A549 (cell line): ENCODE data around the gene CLDN7. TPM values are rescaled to one million over a fixed set of nuclear protein-coding genes. Genes with fewer than 3 reads are reported as not detected.
A peak's percentile ranks its signal among the peaks of the same experiment; 100 is the strongest.

Source experiments
- ATAC-seq, 2 experiments: fragments of 200-7000 bp in 1 of 2; fragments of >200 bp in 1 of 2; cut with Nextera tagmentation in 1 of 2; cut with Tn5 transposase in 1 of 2; 3 replicates each; pipeline versions ENCODE4 v1.8.0 to v1.9.1; 2018 to 2020; ENCODE audit warnings: mild to moderate bottlenecking in 1 of 2, moderate library complexity in 1 of 2
- CTCF ChIA-PET: fragments of 300-600 bp; sonication (Branson Sonifier 250); formaldehyde crosslinking; extraction: SDS; loops from one replicate; lab custom pipeline; 2021; ENCODE audit warnings: antibody characterized with exemption, inconsistent platforms; lab: Yijun Ruan, JAX
- POLR2A ChIA-PET: fragments of 350-600 bp; formaldehyde crosslinking; extraction: SDS; loops from one replicate; lab custom pipeline; 2021; ENCODE audit warnings: antibody characterized with exemption, inconsistent platforms; lab: Yijun Ruan, JAX
- DNase-seq, 2 experiments: peaks; one replicate each; pipeline versions ENCODE4 v3.0.0 to v3.0.0-alpha.2; 2011 to 2016; ENCODE audit warnings: low read depth in 1 of 2, low spot score in 1 of 2
- FAIRE-seq: peaks from 2 replicates; lab custom pipeline; 2011; peaks lifted over from hg19 to GRCh38; lab: Jason Lieb, UNC
- H3K27ac ChIP-seq, 2 experiments: fragments of >200 bp; sonication (Bioruptor Twin); formaldehyde crosslinking; 3 replicates each; pipeline ENCODE4 v1.5.1; 2016 to 2017
- H3K4me1 ChIP-seq: fragments of >200 bp; sonication (Bioruptor Twin); formaldehyde crosslinking; 3 replicates; pipeline ENCODE4 v1.6.1; 2016
- H3K4me2 ChIP-seq: fragments of >200 bp; sonication (Bioruptor Twin); formaldehyde crosslinking; 3 replicates; pipeline ENCODE4 v1.6.1; 2016
- H3K4me3 ChIP-seq: fragments of >200 bp; sonication (Bioruptor Twin); formaldehyde crosslinking; 3 replicates; pipeline ENCODE4 v1.5.1; 2016
- H3K9me3 ChIP-seq: fragments of >200 bp; sonication (Bioruptor Twin); formaldehyde crosslinking; 3 replicates; pipeline ENCODE4 v1.6.1; 2016
- CBX2 ChIP-seq: fragments of 200-600 bp; sonication (generic); IDR thresholded peaks from 2 replicates; pipeline ENCODE4 v1.6.1; 2016; ENCODE audit warnings: low read depth, mild to moderate bottlenecking, borderline replicate concordance
- CHD4 ChIP-seq: fragments of 200-600 bp; sonication (generic); IDR thresholded peaks from 2 replicates; pipeline ENCODE4 v1.6.1; 2016; ENCODE audit warnings: antibody characterized with exemption, mild to moderate bottlenecking, borderline replicate concordance
- EHMT2 ChIP-seq: fragments of 200-600 bp; sonication (generic); IDR thresholded peaks from 2 replicates; pipeline ENCODE4 v1.6.1; 2016; ENCODE audit warnings: antibody characterized with exemption, low read depth, mild to moderate bottlenecking, moderate library complexity
- EP300 ChIP-seq, 2 experiments: fragments of >200 bp; sonication (Bioruptor Twin); formaldehyde crosslinking; IDR thresholded peaks; 2 replicates in 1 of 2; 3 replicates in 1 of 2; pipeline ENCODE4 v1.6.1; 2016 to 2017
- FOSB ChIP-seq: fragments of 250-450 bp; sonication (Bioruptor Pico); IDR thresholded peaks from 2 replicates; pipeline ENCODE4 v1.5.0; 2020; ENCODE audit warnings: mild to moderate bottlenecking, moderate library complexity
- FOSL2 ChIP-seq, 2 experiments: fragments of 450-650 bp in 1 of 2; fragments of >200 bp in 1 of 2; sonication (Bioruptor Twin) in 1 of 2; formaldehyde crosslinking; IDR thresholded peaks; 2 replicates each; pipeline versions ENCODE4 v1.5.0 to v1.6.1; 2016 to 2020; ENCODE audit warnings: mild to moderate bottlenecking in 1 of 2, moderate library complexity in 1 of 2
- GATA3 ChIP-seq: IDR thresholded peaks from 2 replicates; pipeline ENCODE4 v1.6.1; 2012; ENCODE audit warnings: borderline replicate concordance
- HDAC2 ChIP-seq: fragments of 200-600 bp; sonication (generic); IDR thresholded peaks from 2 replicates; pipeline ENCODE4 v1.6.1; 2016
- KDM1A ChIP-seq: fragments of 200-600 bp; sonication (generic); IDR thresholded peaks from 2 replicates; pipeline ENCODE4 v1.6.1; 2016; ENCODE audit warnings: low read depth, mild to moderate bottlenecking
- KDM5A ChIP-seq: fragments of 200-600 bp; sonication (generic); IDR thresholded peaks from 2 replicates; pipeline ENCODE4 v1.6.1; 2016; ENCODE audit warnings: antibody characterized with exemption, mild to moderate bottlenecking
- MAZ ChIP-seq: fragments of 150-350 bp; IDR thresholded peaks from 2 replicates; pipeline ENCODE4 v1.6.1; 2014; ENCODE audit warnings: antibody characterized with exemption, low read depth, low read length, borderline replicate concordance
- NFE2L2 ChIP-seq: fragments of 150-350 bp; conservative IDR thresholded peaks from 2 replicates; pipeline ENCODE4 v1.6.1; 2014; ENCODE audit warnings: low read length
- NPAS2 ChIP-seq: fragments of 250-450 bp; sonication (Bioruptor Pico); IDR thresholded peaks from 2 replicates; pipeline ENCODE4 v1.8.0; 2022; ENCODE audit warnings: mild to moderate bottlenecking, moderate library complexity, borderline replicate concordance
- NR3C1 ChIP-seq: fragments of >200 bp; sonication (Bioruptor Twin); formaldehyde crosslinking; IDR thresholded peaks from 3 replicates; pipeline ENCODE4 v1.6.1; 2017
- PHF8 ChIP-seq: fragments of 200-600 bp; sonication (generic); IDR thresholded peaks from 2 replicates; pipeline ENCODE4 v1.6.1; 2016; ENCODE audit warnings: low read depth, mild to moderate bottlenecking, antibody characterized with exemption, moderate library complexity, borderline replicate concordance
- POLR2A ChIP-seq: IDR thresholded peaks from 2 replicates; pipeline ENCODE4 v1.6.1; 2012; ENCODE audit warnings: mild to moderate bottlenecking, low read length
- RARB ChIP-seq: fragments of 250-450 bp; sonication (Bioruptor Pico); IDR thresholded peaks from 2 replicates; pipeline ENCODE4 v1.8.0; 2021; ENCODE audit warnings: mild to moderate bottlenecking, moderate library complexity
- RCOR1 ChIP-seq: fragments of 150-350 bp; IDR thresholded peaks from 2 replicates; pipeline ENCODE4 v1.6.1; 2014; ENCODE audit warnings: antibody characterized with exemption, low read length, low read depth
- RNF2 ChIP-seq: fragments of 200-600 bp; sonication (generic); IDR thresholded peaks from 2 replicates; pipeline ENCODE4 v1.6.1; 2016; ENCODE audit warnings: low read depth, mild to moderate bottlenecking, antibody characterized with exemption, moderate library complexity, borderline replicate concordance
- SREBF2 ChIP-seq: fragments of 450-650 bp; IDR thresholded peaks from 2 replicates; pipeline ENCODE4 v1.6.1; 2014; ENCODE audit warnings: mild to moderate bottlenecking, moderate library complexity
- TP53 ChIP-seq: fragments of 250-450 bp; sonication (Bioruptor Pico); IDR thresholded peaks from 2 replicates; pipeline ENCODE4 v1.5.0; 2021; ENCODE audit warnings: mild to moderate bottlenecking, moderate library complexity
- ZSCAN20 ChIP-seq: fragments of 250-450 bp; sonication (Bioruptor Pico); IDR thresholded peaks from 2 replicates; pipeline ENCODE4 v1.8.0; 2022; ENCODE audit warnings: mild to moderate bottlenecking, moderate library complexity
- WGBS: methylation state at CpG from one replicate; pipeline ENCODE4 v1.1.6; 2017; ENCODE audit errors: missing lambda C conversion rate; 5-methylcytosine and 5-hydroxymethylcytosine counted together
- polyA plus RNA-seq, 4 experiments: library from polyadenylated mRNA; depleted of rRNA in 3 of 4; stranded (reverse); fragments of >200 nt; fragmentation: RNase III in 1 of 4; extraction: RNeasy Plus Mini Kit Qiagen cat#74134 plus additional on column Dnase treatment in 1 of 4; gene quantifications; 2 replicates in 3 of 4; 3 replicates in 1 of 4; pipeline ENCODE4 v1.2.3, GENCODE V29; 2011 to 2017
- TF ChIP-seq, protein P1 (sequence below): fragments of 250-450 bp; sonication (Bioruptor Pico); IDR thresholded peaks from 2 replicates; pipeline ENCODE4 v1.5.0; 2021; ENCODE audit warnings: mild to moderate bottlenecking, moderate library complexity, borderline replicate concordance
- TF ChIP-seq, protein P2 (sequence below): IDR thresholded peaks from 2 replicates; pipeline ENCODE4 v1.6.1; 2012; ENCODE audit warnings: low read depth, borderline replicate concordance
- TF ChIP-seq, protein P3 (sequence below): fragments of 150-350 bp; IDR thresholded peaks from 2 replicates; pipeline ENCODE4 v1.6.1; 2014; ENCODE audit warnings: low read depth, mild to moderate bottlenecking, low read length
- TF ChIP-seq, protein P4 (sequence below): fragments of >200 bp; sonication (Bioruptor Twin); formaldehyde crosslinking; IDR thresholded peaks from 3 replicates; pipeline ENCODE4 v1.6.1; 2016
- TF ChIP-seq, protein P5 (sequence below): fragments of 450-650 bp; IDR thresholded peaks from 2 replicates; pipeline ENCODE4 v1.6.1; 2014; ENCODE audit warnings: antibody characterized with exemption

Gene CLDN7
- polyA plus RNA-seq, 2 of the 4 experiments (the other 2 are of a cell fraction): 0.97 to 4.2 TPM

DNA sequence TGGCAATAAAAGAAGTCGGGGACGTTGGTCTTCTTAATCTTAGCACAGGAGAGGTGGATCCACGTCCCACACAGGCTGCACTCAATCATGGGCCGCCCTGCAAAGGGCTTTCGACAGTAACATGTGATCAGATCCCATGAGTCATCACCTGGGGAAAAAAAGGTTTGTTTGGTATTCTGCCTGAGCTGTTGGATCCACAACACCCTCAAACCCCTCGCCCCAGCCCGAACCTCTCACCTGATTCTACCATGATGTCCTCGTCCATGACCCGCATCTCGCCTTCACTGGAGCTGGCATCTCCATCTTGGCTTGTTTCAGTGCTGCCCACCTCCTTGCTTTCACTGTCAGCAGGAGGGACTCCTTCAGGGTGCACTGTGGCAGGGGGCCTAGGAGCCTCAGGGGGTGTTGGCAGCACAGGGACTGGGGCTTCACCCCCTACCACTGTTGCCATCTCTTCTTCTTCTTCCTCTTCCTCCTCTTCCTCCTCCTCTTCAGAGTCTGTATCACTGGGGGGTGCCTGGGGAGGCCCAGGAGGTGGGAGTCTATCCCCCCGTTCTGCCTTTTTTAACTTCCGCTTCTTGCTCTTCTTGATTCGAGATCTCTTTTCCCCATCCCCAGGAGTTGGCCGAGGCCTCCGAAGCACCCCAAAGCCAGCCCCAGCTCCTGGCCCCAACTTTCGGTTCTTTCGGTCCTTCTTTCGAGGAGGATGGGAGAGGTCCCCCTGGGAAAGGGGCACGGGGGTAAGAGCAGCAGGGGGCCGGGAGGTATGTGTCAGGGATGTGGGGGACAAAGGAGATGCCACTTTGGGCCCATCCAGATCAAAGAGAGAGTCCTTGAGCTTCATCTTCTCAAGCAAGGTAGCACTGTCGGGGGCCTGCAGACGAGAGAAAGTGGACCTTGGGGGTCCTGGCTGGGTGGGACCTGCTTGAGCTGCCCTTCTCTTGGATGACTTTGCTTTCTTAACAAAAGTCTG, 26.3 kb downstream of the CLDN7 start:
- DNase-seq: no peak
- peak overlapping the region; percentile 1 to 94; a peak in 2 of 6 replicates for H3K27ac ChIP-seq
- TF ChIP-seq, protein P1, sequence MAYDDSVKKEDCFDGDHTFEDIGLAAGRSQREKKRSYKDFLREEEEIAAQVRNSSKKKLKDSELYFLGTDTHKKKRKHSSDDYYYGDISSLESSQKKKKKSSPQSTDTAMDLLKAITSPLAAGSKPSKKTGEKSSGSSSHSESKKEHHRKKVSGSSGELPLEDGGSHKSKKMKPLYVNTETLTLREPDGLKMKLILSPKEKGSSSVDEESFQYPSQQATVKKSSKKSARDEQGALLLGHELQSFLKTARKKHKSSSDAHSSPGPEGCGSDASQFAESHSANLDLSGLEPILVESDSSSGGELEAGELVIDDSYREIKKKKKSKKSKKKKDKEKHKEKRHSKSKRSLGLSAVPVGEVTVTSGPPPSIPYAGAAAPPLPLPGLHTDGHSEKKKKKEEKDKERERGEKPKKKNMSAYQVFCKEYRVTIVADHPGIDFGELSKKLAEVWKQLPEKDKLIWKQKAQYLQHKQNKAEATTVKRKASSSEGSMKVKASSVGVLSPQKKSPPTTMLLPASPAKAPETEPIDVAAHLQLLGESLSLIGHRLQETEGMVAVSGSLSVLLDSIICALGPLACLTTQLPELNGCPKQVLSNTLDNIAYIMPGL (CRISPR knock-in tag): no peak
- TF ChIP-seq, protein P2, sequence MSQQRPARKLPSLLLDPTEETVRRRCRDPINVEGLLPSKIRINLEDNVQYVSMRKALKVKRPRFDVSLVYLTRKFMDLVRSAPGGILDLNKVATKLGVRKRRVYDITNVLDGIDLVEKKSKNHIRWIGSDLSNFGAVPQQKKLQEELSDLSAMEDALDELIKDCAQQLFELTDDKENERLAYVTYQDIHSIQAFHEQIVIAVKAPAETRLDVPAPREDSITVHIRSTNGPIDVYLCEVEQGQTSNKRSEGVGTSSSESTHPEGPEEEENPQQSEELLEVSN: no peak
- no peak for TF ChIP-seq FOSL2 (IDR thresholded peaks at IDR 0.05)
- TF ChIP-seq FOSL2 (CRISPR knock-in tag; IDR thresholded peaks at IDR 0.05): peak; percentile 75
- no peak for TF ChIP-seq EHMT2
- no peak for TF ChIP-seq PHF8
- TF ChIP-seq RARB (CRISPR knock-in tag): no peak
- TF ChIP-seq NR3C1: no peak
- peaks cover 55% of the 10 kb centered on the region for H3K4me1 ChIP-seq
- ChIA-PET POLR2A (interaction anchor here (6.9 kb wide), 1 partner anchor 16 kb away, joined by 63 read pairs; the partner anchor contains the start of genes ACADVL and DLG4), CTCF (interaction anchor here (1.1 to 17.3 kb wide), 9 partner anchors 14 to 191 kb away, joined by 3 to 169 read pairs (median 7); partner anchors contain the start of genes ACADVL and DLG4)
- H3K9me3 ChIP-seq: no peaks in the 10 kb centered on the region
- no peak for FAIRE-seq
- WGBS: 80% methylated on average over 21 of the region's 22 CpGs
- ATAC-seq: no peak
- H3K4me2 ChIP-seq: peak overlapping the region; percentile 92
- no peak overlapping the region for H3K4me3 ChIP-seq

DNA sequence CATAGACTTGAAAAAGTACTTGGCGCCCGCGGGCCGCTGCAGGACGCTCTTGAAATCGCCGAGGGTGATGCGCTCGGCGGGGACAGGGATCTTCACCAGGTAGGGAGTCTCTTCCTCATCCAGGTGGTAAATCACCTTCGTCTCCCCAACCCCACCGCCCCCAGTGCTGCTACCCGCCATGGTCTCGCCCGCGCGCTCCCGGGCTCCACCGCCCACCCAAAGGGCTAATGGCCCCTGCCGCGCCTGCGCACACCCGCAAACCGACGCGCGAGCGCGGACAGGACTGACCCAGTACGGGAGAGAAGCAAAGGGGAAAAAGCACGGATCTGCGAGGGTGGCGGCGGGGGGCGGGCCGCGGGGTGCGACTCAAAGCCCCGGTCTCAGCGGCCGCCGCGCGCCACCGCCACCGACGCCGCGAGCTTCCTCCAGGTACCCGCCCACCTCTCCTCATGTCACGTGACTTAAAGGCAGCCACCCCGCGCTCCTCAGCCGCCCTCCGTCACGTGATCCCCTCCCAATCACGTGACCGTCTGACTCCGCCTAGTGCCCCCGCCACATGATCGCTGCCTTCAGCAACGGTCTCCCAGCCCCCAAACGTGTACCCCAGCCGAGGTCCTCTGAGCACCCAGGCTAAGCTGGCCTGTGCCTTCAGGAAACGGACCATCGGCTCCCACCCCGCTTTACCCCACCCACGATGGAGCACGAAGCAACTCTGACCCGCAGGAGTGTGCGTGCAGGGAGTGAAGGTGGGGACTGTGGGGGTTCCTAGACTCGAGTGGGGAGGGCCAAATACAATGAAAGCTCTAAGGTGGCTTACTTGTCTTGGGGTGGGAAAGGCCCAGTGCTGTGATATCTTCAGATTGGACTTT, 28.0 kb downstream of the CLDN7 start, which contains the start of gene DVL2:
DVL2 (minus strand) TSS at position 435 of the 869 bp plus-strand sequence; CDS start at position 180, 255 bp downstream.
- CTCF ChIA-PET: interaction anchor here (1.0 to 17.3 kb wide), 6 partner anchors 12 to 189 kb away, joined by 3 to 169 read pairs (median 7); partner anchors contain the start of genes ACADVL and DLG4
- H3K4me3 ChIP-seq: peak within 1 kb of the TSS; percentile 77
- peak; percentile 98 for FAIRE-seq
- no peak for TF ChIP-seq CHD4
- no peak for TF ChIP-seq FOSB (CRISPR knock-in tag)
- TF ChIP-seq RCOR1: no peak
- peak; percentile 96 for TF ChIP-seq NPAS2 (CRISPR knock-in tag)
- peak; percentile 76 for TF ChIP-seq GATA3
- peak; percentile 95 for TF ChIP-seq TP53 (CRISPR knock-in tag)
- TF ChIP-seq ZSCAN20 (CRISPR knock-in tag): peak; percentile 88
- peak; percentile 87 for TF ChIP-seq KDM5A
- TF ChIP-seq CBX2: no peak
- 0 out of 2 replicates have a peak, but pooled peaks have one; percentile 66 for TF ChIP-seq HDAC2
- TF ChIP-seq SREBF2: no peak
- TF ChIP-seq POLR2A: peak; percentile 86
- 0 out of 5 replicates have a peak, but pooled peaks of 1 of the 2 experiments have one; percentile 24 for TF ChIP-seq EP300 (IDR thresholded peaks at IDR 0.05)
- TF ChIP-seq MAZ: 0 out of 2 replicates have a peak, but pooled peaks have one; percentile 63
- no peak for TF ChIP-seq NFE2L2
- TF ChIP-seq, protein P3, sequence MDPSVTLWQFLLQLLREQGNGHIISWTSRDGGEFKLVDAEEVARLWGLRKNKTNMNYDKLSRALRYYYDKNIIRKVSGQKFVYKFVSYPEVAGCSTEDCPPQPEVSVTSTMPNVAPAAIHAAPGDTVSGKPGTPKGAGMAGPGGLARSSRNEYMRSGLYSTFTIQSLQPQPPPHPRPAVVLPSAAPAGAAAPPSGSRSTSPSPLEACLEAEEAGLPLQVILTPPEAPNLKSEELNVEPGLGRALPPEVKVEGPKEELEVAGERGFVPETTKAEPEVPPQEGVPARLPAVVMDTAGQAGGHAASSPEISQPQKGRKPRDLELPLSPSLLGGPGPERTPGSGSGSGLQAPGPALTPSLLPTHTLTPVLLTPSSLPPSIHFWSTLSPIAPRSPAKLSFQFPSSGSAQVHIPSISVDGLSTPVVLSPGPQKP: no peak
- TF ChIP-seq KDM1A: no peak
- TF ChIP-seq, protein P4, sequence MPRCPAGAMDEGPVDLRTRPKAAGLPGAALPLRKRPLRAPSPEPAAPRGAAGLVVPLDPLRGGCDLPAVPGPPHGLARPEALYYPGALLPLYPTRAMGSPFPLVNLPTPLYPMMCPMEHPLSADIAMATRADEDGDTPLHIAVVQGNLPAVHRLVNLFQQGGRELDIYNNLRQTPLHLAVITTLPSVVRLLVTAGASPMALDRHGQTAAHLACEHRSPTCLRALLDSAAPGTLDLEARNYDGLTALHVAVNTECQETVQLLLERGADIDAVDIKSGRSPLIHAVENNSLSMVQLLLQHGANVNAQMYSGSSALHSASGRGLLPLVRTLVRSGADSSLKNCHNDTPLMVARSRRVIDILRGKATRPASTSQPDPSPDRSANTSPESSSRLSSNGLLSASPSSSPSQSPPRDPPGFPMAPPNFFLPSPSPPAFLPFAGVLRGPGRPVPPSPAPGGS: peak; percentile 96; the same call in 2 of the 3 replicates
- no peak for TF ChIP-seq RNF2
- TF ChIP-seq, protein P5, sequence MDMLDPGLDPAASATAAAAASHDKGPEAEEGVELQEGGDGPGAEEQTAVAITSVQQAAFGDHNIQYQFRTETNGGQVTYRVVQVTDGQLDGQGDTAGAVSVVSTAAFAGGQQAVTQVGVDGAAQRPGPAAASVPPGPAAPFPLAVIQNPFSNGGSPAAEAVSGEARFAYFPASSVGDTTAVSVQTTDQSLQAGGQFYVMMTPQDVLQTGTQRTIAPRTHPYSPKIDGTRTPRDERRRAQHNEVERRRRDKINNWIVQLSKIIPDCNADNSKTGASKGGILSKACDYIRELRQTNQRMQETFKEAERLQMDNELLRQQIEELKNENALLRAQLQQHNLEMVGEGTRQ: peak; percentile 100

More for the DNA sequence above, 28.0 kb downstream of the CLDN7 start, which contains the start of gene DVL2:
- peak within 1 kb of the TSS; percentile 94 to 95 for H3K27ac ChIP-seq
- peaks cover 44% of the 10 kb centered on the region for H3K4me1 ChIP-seq
- H3K4me2 ChIP-seq: peak within 1 kb of the TSS; percentile 92
- H3K9me3 ChIP-seq: no peaks in the 10 kb centered on the region
- WGBS: under 1% methylated on average over 35 of the region's 72 CpGs
- POLR2A ChIA-PET: interaction anchor here (0.5 to 6.9 kb wide), 10 partner anchors 8 to 199 kb away, joined by 3 to 63 read pairs (median 3); partner anchors contain the start of genes ACADVL, DLG4, GABARAP and SLC16A13
- ATAC-seq (peak; percentile 49 to 75), DNase-seq (peak; percentile 98)
